HCT116 (cell line): ENCODE data around the gene LSM14A.

Source experiments
- CEBPB ChIP-seq: IDR thresholded peaks from 2 replicates; pipeline ENCODE4 v1.6.1; 2012; ENCODE audit warnings: low read depth
- EGR1 ChIP-seq: IDR thresholded peaks from 2 replicates; pipeline ENCODE4 v1.6.1; 2012; ENCODE audit warnings: low read depth
- EZH2 ChIP-seq: fragments of 200-600 bp; sonication (generic); IDR thresholded peaks from 2 replicates; pipeline ENCODE4 v1.6.1; 2017; ENCODE audit warnings: antibody characterized with exemption, mixed run types
- FOSL1 ChIP-seq: IDR thresholded peaks from 2 replicates; pipeline ENCODE4 v1.6.1; 2012; ENCODE audit warnings: low read depth
- JUND ChIP-seq: IDR thresholded peaks from 2 replicates; pipeline ENCODE4 v1.6.1; 2012
- POLR2A ChIP-seq: IDR thresholded peaks from 2 replicates; pipeline ENCODE4 v1.7.0; 2011; ENCODE audit warnings: borderline replicate concordance; ENCODE audit not compliant: insufficient read depth, insufficient read length; ENCODE audit errors: extremely low read depth
- POLR2AphosphoS5 ChIP-seq: IDR thresholded peaks from 2 replicates; pipeline ENCODE4 v1.6.1; 2011; ENCODE audit warnings: mild to moderate bottlenecking, low read depth, low read length, moderate library complexity
- TCF7L2 ChIP-seq: IDR thresholded peaks from 2 replicates; pipeline ENCODE4 v1.7.0; 2011; ENCODE audit warnings: borderline replicate concordance, inconsistent platforms; ENCODE audit not compliant: insufficient read depth, insufficient read length; ENCODE audit errors: extremely low read depth
- YY1 ChIP-seq: IDR thresholded peaks from 2 replicates; pipeline ENCODE4 v1.6.1; 2011; ENCODE audit warnings: low read length, low read depth, moderate library complexity, mild to moderate bottlenecking; ENCODE audit not compliant: insufficient replicate concordance; ENCODE audit errors: extremely low read depth
- TF ChIP-seq, protein P1 (sequence below), 3 experiments: fragments of 200-600 bp in 1 of 3; sonication (generic) in 1 of 3; IDR thresholded peaks in 2 of 3; conservative IDR thresholded peaks in 1 of 3; 2 replicates each; pipeline ENCODE4 v1.5.1; 2012 to 2017; ENCODE audit warnings: low read depth in 2 of 3, low read length in 2 of 3, antibody characterized with exemption in 1 of 3, borderline replicate concordance in 1 of 3, control low read depth in 1 of 3, mild to moderate bottlenecking in 1 of 3, mixed read lengths in 1 of 3, mixed run types in 1 of 3, moderate library complexity in 1 of 3; ENCODE audit not compliant: insufficient read depth in 1 of 3
- TF ChIP-seq, protein P2 (sequence below): IDR thresholded peaks from 2 replicates; pipeline ENCODE4 v1.6.1; 2012; ENCODE audit warnings: low read depth

DNA sequence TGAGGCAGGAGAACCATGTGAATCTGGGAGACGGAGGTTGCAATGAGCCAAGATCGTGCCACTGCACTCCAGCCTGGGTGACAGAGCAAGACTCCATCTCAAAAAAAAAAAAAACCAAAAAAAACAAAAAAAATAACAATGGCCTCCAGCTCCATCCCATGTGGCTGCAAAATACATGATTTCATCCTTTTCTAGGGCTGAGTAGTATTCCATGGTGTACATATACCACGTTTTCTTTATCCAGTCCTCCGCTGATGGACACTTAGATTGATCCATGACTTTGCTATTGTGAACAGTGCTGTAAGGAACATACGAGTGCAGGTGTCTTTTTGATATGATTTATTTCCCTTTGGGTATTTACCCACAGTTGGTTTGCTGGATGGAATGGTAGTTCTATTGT, 20.9 kb upstream of the LSM14A start:
- TF ChIP-seq, protein P1, sequence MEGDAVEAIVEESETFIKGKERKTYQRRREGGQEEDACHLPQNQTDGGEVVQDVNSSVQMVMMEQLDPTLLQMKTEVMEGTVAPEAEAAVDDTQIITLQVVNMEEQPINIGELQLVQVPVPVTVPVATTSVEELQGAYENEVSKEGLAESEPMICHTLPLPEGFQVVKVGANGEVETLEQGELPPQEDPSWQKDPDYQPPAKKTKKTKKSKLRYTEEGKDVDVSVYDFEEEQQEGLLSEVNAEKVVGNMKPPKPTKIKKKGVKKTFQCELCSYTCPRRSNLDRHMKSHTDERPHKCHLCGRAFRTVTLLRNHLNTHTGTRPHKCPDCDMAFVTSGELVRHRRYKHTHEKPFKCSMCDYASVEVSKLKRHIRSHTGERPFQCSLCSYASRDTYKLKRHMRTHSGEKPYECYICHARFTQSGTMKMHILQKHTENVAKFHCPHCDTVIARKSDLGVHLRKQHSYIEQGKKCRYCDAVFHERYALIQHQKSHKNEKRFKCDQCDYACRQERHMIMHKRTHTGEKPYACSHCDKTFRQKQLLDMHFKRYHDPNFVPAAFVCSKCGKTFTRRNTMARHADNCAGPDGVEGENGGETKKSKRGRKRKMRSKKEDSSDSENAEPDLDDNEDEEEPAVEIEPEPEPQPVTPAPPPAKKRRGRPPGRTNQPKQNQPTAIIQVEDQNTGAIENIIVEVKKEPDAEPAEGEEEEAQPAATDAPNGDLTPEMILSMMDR (IDR thresholded peaks at IDR 0.05 in 2 of 3, conservative IDR thresholded peaks at IDR 0.05 in 1 of 3; ENCODE audit: borderline replicate concordance in 1 of 3, insufficient read depth in 1 of 3, low read depth in 2 of 3, low read length in 2 of 3): no peak
- TF ChIP-seq FOSL1 (no peak), EZH2 (no peak), CEBPB (no peak), POLR2A (no peak), JUND (no peak), EGR1 (no peak), TCF7L2 (no peak), POLR2AphosphoS5 (no peak), YY1 (no peak)
- TF ChIP-seq, protein P2, sequence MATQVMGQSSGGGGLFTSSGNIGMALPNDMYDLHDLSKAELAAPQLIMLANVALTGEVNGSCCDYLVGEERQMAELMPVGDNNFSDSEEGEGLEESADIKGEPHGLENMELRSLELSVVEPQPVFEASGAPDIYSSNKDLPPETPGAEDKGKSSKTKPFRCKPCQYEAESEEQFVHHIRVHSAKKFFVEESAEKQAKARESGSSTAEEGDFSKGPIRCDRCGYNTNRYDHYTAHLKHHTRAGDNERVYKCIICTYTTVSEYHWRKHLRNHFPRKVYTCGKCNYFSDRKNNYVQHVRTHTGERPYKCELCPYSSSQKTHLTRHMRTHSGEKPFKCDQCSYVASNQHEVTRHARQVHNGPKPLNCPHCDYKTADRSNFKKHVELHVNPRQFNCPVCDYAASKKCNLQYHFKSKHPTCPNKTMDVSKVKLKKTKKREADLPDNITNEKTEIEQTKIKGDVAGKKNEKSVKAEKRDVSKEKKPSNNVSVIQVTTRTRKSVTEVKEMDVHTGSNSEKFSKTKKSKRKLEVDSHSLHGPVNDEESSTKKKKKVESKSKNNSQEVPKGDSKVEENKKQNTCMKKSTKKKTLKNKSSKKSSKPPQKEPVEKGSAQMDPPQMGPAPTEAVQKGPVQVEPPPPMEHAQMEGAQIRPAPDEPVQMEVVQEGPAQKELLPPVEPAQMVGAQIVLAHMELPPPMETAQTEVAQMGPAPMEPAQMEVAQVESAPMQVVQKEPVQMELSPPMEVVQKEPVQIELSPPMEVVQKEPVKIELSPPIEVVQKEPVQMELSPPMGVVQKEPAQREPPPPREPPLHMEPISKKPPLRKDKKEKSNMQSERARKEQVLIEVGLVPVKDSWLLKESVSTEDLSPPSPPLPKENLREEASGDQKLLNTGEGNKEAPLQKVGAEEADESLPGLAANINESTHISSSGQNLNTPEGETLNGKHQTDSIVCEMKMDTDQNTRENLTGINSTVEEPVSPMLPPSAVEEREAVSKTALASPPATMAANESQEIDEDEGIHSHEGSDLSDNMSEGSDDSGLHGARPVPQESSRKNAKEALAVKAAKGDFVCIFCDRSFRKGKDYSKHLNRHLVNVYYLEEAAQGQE: no peak
